GM18867 (cell line): ENCODE data around the gene GRIN3A.
"Not testable (repeated sequence)": the region's sequence is repeated elsewhere in the genome, so short reads cannot be mapped to it uniquely, and the experiment has no call there.

ENCODE experiments used
- ATAC-seq: cut with Tn5 transposase; IDR thresholded peaks from one replicate; pipeline ENCODE4 v1.9.1; 2021; ENCODE audit warnings: mild to moderate bottlenecking, moderate library complexity; ENCODE audit not compliant: unreplicated experiment

The GRIN3A gene

GRCh38 chr9:101738566-101739183, at the start of gene GRIN3A:
Gene GRIN3A (minus strand): TSS chr9:101738647. CDS start chr9:101737979, 668 bp downstream.
- ATAC-seq, result no peak

GRCh38 chr9:101787891-101788290, 49.4 kb upstream of the GRIN3A start:
- ATAC-seq, result no peak

DNA sequence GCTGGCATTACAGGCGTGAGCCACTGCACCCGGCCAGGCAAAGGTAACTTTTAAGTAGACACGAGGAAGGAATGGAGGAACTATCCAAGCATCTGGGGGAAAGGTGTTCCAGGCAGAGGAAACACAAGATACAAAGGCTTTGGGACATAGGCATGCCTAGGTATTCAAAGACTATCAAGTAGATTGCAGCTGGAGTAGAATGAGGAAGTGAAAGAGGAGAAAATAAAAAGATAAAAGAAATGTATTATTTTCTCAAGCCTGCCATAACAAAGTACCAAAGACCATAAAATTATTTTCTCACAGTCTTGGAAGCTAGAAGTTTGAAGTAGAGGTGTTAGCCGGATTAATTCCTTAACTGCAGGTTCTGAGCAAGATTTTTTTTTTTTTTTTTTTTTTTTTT, 39.9 kb upstream of the GRIN3A start:
- no peak for ATAC-seq

GRCh38 chr9:101764472-101764871, 26.0 kb upstream of the GRIN3A start:
- ATAC-seq, result no peak

GRCh38 chr9:101758304-101758930, 20.0 kb upstream of the GRIN3A start:
- no peak for ATAC-seq

DNA sequence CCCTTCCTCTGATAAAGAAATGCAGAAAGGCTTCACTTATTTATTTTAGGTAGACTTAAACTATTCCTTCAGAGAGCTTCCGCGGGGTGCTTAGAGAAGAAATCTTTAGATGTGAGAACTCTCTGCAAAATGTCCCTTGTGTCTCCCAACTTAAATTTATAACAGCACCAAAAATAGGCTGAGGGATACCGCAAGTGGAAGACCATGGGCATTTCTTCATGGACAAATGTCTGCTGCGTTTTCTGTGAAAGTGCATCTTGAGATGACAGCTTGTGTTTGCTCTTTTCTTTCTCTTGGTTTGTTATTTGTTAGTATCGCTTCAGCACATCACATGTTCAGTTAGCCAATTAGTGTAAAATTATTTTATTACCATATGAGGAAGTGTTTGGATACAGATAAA, 15.3 kb upstream of the GRIN3A start:
- ATAC-seq, result no peak

- ATAC-seq, result no peak
Observed at GRCh38 chr9:101751895-101752294, 13.4 kb upstream of the GRIN3A start.

DNA sequence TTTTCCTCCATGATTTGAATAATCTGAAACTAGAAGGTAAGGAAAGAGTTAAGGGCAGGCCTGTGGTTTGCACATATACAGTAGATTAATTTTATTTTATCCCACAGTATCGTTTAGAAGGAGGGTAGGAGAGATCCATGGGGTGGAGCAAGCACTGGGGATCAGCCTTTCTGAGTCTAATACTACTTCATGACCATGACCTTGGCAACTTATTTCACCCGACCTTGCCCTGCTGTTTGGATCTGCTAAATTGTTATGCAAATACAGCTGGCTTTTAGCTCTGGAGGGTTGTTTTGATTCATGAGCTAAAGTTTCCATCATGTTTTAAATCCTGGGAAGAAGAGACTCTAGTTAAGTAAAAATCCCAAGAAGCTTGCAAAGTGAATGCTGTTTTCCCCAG, 864 bp upstream of the GRIN3A start:
- ATAC-seq, result no peak

DNA sequence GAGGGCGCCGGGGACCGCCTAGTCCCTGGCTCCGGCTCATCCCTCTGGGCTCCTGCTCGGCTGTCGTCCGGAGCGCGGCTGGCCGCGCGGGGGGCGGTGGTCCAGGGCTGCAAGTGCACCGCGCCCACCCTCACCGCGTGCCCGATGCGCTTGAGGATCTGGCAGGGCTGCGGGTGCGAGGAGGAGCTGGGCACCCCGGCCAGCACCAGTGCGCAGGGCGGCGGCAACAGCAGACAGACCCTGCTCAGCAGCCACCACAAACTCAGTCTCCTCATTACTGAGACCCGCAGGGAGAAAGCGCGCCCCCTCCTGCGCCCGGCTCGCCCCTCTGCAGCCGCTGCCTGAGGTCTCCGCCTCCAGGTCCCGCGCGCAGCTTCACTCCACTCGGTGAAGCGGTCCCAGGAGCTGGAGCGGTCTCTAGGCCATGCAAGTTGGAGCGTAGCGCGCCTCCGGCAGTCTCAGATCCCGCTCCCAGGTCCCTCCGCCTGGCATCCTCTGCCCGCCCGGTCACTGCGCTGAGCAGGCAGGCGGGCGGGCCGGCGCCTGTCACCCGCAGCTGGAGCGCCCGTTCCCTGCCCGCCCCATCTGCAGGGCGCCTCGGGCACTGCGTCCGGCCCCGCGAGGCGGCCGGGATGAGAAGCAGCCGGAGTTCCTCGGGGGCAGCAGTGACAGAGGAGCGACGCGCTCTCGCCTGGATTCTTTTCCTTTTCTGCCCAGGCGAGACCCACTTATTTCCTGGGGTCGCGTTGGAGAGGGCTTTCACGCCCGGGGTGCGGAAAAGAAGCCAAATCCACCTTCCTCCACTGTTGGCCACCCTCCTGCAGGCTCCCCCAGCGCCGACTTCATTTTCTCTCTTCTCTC, 512 bp downstream of the GRIN3A start:
- no peak for ATAC-seq

DNA sequence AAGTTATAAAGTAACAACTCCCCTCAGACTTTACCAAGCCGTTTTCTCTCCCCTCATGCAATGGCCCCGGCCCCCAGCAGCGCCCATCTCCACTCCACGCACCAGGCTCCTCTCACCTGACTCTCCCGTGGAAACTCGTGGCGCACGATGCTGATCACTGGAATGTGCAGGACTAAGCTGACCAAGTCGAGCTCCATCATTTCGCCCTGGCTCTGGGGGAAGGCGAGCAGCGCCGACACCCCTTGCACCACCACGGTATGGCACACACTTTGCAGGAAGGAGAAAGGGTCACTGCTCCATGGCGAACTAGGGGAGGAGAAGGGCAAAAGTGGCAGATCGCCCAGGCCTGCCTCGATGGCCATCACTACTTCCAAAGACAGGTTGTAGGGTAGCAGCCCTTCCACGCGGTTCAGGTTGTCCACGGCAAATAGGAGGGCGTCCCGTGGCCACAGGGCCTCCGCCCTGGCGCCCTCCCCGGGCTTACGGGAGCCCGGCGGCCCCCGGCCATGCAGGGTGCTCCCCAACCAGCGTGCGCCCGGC, 1.2 kb downstream of the GRIN3A start:
- ATAC-seq, result no peak

DNA sequence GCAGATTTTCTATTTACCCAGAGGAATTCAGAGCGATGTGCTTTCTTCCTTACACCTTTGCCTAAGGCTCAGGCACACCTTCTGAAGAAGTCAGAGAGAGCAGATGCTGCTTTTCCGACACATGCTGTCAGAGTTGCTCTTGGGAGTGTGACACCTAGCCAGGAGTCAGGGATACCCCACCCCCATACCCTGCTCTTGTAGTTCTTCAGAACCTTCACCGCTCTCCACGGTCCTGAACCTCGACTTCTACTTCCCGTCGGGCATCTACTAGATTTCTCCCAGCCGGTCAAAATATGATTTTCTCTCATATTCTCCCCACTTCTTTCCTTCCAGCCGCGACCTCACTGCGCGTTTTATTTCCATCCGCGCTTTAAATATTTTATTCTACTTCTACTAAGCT, 1.7 kb downstream of the GRIN3A start:
- no peak for ATAC-seq

DNA sequence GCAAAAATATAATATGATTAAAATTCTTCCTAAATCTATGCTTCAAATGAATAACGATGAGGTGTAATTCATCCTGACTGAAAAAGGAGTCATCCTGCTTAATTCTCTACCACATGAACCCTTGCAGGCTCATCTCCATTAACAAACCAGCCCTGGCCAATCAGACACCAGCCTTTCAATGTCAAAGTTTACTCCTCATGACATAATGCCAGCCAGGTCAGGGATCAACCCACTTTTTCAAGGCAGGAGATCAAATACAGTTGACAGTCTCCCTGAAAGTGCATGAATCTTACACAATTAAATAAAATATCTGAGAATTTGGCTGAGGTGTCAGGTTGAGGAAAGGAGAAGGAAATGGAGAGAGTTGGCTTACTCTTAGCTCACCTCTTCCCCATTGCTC, 7.0 kb downstream of the GRIN3A start:
- no peak for ATAC-seq

GRCh38 chr9:101727612-101728524, 10.6 kb downstream of the GRIN3A start:
- ATAC-seq, result peak; percentile 94

- not testable (repeated sequence) for ATAC-seq
Observed at GRCh38 chr9:101724271-101724670, 14.2 kb downstream of the GRIN3A start.

GRCh38 chr9:101718192-101718591, 20.3 kb downstream of the GRIN3A start:
- ATAC-seq, result no peak

- ATAC-seq, result no peak
Observed at GRCh38 chr9:101716629-101717028, 21.8 kb downstream of the GRIN3A start.

- ATAC-seq, result peak; percentile 90
Observed at GRCh38 chr9:101711330-101711941, 27.0 kb downstream of the GRIN3A start.

DNA sequence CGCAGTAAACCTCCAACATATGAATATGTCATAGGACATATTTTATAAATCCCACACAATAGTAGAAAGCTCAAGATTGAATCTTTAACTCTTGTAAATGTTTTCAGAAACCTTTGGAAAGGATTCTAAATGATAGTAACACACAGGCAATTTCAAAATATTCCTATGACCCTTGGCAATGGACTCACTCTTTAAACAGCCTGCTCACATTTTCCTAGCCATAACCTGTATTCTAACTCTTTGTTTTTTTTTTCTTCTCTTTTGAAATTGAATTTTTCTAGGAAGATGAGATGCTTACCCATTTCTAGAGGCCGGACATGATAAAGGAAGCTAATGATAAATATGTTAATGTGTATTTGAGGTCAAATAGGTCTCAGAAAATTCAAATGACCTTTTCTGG, 29.6 kb downstream of the GRIN3A start:
- ATAC-seq, result no peak

DNA sequence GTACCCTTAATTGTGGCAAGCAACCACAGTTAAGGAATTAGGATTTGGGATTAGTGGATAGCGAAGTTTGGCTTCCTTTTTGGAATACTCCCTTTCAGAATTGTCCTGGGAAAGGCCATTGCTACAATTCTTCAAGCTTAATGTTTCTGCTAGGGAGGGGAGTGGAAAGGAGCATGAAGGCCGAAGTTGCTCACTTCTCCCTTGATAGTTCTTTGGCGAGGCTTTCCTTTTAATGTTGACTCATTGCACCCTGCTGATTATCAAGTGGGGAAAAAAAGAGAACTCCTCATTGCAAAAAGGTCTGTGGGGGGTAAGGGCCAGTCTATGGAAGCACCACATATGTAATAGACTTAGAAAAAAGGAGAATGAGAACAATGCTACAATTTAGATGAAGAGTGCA, 30.7 kb downstream of the GRIN3A start:
- ATAC-seq, result no peak

GRCh38 chr9:101706997-101707396, 31.4 kb downstream of the GRIN3A start:
- ATAC-seq, result no peak
